ENCODE data around the gene ZBTB20. TPM values are rescaled to one million over a fixed set of nuclear protein-coding genes. Genes with fewer than 3 reads are reported as not detected.

Gene ZBTB20
- total and polyA plus RNA-seq, 4 donors: 0.88 to 83.2 (median 20.4) TPM

GRCh38 chr3:114496466-114496865 lies 650.6 kb downstream of the ZBTB20 start:
- Histone ChIP-seq H3K36me3 (ENCODE audit: control insufficient read depth in 4 of 4, insufficient read depth in 3 of 4, low read depth in 1 of 4, low read length in 3 of 4) (peaks cover 0 to 5% (median 2%) of the 10 kb centered on the region in 4 donors), H3K27ac (ENCODE audit: low read depth in 1 of 2, low read length in 2 of 2) (no peak overlapping the region), H3K27me3 (ENCODE audit: control insufficient read depth in 4 of 4, insufficient read depth in 4 of 4, low read length in 3 of 4) (no peaks in the 10 kb centered on the region), H3K4me1 (ENCODE audit: control insufficient read depth in 4 of 4, insufficient read depth in 4 of 4, low read length in 3 of 4) (peaks cover 5 to 23% (median 19%) of the 10 kb centered on the region in 4 donors), H3K9ac (ENCODE audit: low read depth in 1 of 2, low read length in 2 of 2) (no peak overlapping the region), H3K4me3 (ENCODE audit: low read depth in 1 of 3, low read length in 3 of 3) (no peak overlapping the region), H3K9me3 (ENCODE audit: control insufficient read depth in 4 of 4, low read length in 3 of 4) (no peaks in the 10 kb centered on the region)
- DNase-seq (ENCODE audit: low spot score): no peak
- TF ChIP-seq TAF1 (conservative IDR thresholded peaks at IDR 0.05) (no peak), JUND (IDR thresholded peaks at IDR 0.05) (no peak), FOXA1 (IDR thresholded peaks at IDR 0.05) (no peak), HNF4A (conservative IDR thresholded peaks at IDR 0.05) (no peak), REST (IDR thresholded peaks at IDR 0.05) (no peak), ZBTB33 (IDR thresholded peaks at IDR 0.05) (no peak), GABPA (IDR thresholded peaks at IDR 0.05 in 1 of 2, conservative IDR thresholded peaks at IDR 0.05 in 1 of 2) (no peak), NR2F2 (IDR thresholded peaks at IDR 0.05) (no peak), CTCF (IDR thresholded peaks at IDR 0.05; ENCODE audit: low read depth, low read length, missing input control) (no peak), ATF3 (IDR thresholded peaks at IDR 0.05) (no peak), FOXA2 (IDR thresholded peaks at IDR 0.05) (no peak)
- 91% methylated on average over 3 of the region's 3 CpGs for WGBS

- no peak overlapping the region for H3K27ac ChIP-seq (ENCODE audit: low read depth in 1 of 2, low read length in 2 of 2)
- no peaks in the 10 kb centered on the region for H3K27me3 ChIP-seq (ENCODE audit: control insufficient read depth in 4 of 4, insufficient read depth in 4 of 4, low read length in 3 of 4)
- H3K4me3 ChIP-seq (ENCODE audit: low read depth in 1 of 3, low read length in 3 of 3): no peak overlapping the region
- 70% methylated on average over 1 of the region's 1 CpG for WGBS
- no peak overlapping the region for H3K9ac ChIP-seq (ENCODE audit: low read depth in 1 of 2, low read length in 2 of 2)
- peaks cover 0 to 5% (median 2%) of the 10 kb centered on the region in 4 donors for H3K36me3 ChIP-seq (ENCODE audit: control insufficient read depth in 4 of 4, insufficient read depth in 3 of 4, low read depth in 1 of 4, low read length in 3 of 4)
- no peak for DNase-seq (ENCODE audit: low spot score)
- peaks cover 5 to 23% (median 19%) of the 10 kb centered on the region in 4 donors for H3K4me1 ChIP-seq (ENCODE audit: control insufficient read depth in 4 of 4, insufficient read depth in 4 of 4, low read length in 3 of 4)
- H3K9me3 ChIP-seq (ENCODE audit: control insufficient read depth in 4 of 4, low read length in 3 of 4): no peaks in the 10 kb centered on the region
- TF ChIP-seq JUND (IDR thresholded peaks at IDR 0.05) (no peak), NR2F2 (IDR thresholded peaks at IDR 0.05) (no peak), FOXA1 (IDR thresholded peaks at IDR 0.05) (no peak), GABPA (IDR thresholded peaks at IDR 0.05 in 1 of 2, conservative IDR thresholded peaks at IDR 0.05 in 1 of 2) (no peak), ZBTB33 (IDR thresholded peaks at IDR 0.05) (no peak), TAF1 (conservative IDR thresholded peaks at IDR 0.05) (no peak), YY1 (IDR thresholded peaks at IDR 0.05) (no peak), MAX (IDR thresholded peaks at IDR 0.05) (no peak), RXRA (IDR thresholded peaks at IDR 0.05) (no peak), RAD21 (IDR thresholded peaks at IDR 0.05) (no peak), EGR1 (IDR thresholded peaks at IDR 0.05; ENCODE audit: low read depth in 2 of 2) (no peak), HNF4A (conservative IDR thresholded peaks at IDR 0.05) (no peak), SP1 (IDR thresholded peaks at IDR 0.05) (no peak), CTCF (IDR thresholded peaks at IDR 0.05; ENCODE audit: low read depth, low read length, missing input control) (no peak), HNF4G (IDR thresholded peaks at IDR 0.05) (no peak)
Measured at GRCh38 chr3:114496021-114496434, 651.1 kb downstream of the ZBTB20 start.

Measured in liver (tissue), 9 donors.